Lower leg skin (tissue), 4 donors: ENCODE results near the gene SLC38A6. TPM values are rescaled to one million over a fixed set of nuclear protein-coding genes. Genes with fewer than 3 reads are reported as not detected.

Experiments used
- DNase-seq, 2 donors: peaks; one replicate each; pipeline ENCODE4 v3.0.0-alpha.2; 2019; ENCODE audit warnings: low spot score in 2 of 2
- H3K4me3 ChIP-seq: fragments of 200-600 bp; sonication (generic); 2 replicates; pipeline ENCODE4 v1.5.1; 2017; ENCODE audit warnings: mild to moderate bottlenecking, low read depth; ENCODE audit not compliant: poor library complexity, severe bottlenecking
- POLR2A ChIP-seq, 2 donors: fragments of 450-650 bp; IDR thresholded peaks; one replicate each; pipeline ENCODE4 v1.6.1; 2016 to 2017; ENCODE audit warnings: antibody characterized with exemption in 2 of 2, mild to moderate bottlenecking in 1 of 2, moderate library complexity in 1 of 2
- WGBS, 2 donors: methylation state at CpG; one replicate each; pipeline ENCODE4 v1.1.5; 2018; 5-methylcytosine and 5-hydroxymethylcytosine counted together
- intact Hi-C: fragments of 100-400 bp; cut with DNase I; formaldehyde crosslinking; loops from one replicate; pipeline ENCODE4 v1.15.0; 2023; ENCODE audit warnings: low total_unique reads
- total RNA-seq, 4 donors: library from RNA; depleted of rRNA; stranded (reverse); fragments of >200 nt; gene quantifications; one replicate each; pipeline ENCODE4 v1.1.0, GENCODE V29; 2016
- TF ChIP-seq, protein P1 (sequence below), 3 donors: fragments of 450-650 bp; IDR thresholded peaks; one replicate each; pipeline ENCODE4 v1.5.1; 2016; ENCODE audit warnings: antibody characterized with exemption in 3 of 3, mild to moderate bottlenecking in 3 of 3, moderate library complexity in 2 of 3

The SLC38A6 gene
- total RNA-seq, 4 donors from 2014 or later, result 2.7 to 18.1 (median 9.1) TPM

GRCh38 chr14:61074852-61075251 is 93.8 kb downstream of the SLC38A6 start:
- TF ChIP-seq POLR2A (IDR thresholded peaks at IDR 0.05), result no peak
- TF ChIP-seq, protein P1, sequence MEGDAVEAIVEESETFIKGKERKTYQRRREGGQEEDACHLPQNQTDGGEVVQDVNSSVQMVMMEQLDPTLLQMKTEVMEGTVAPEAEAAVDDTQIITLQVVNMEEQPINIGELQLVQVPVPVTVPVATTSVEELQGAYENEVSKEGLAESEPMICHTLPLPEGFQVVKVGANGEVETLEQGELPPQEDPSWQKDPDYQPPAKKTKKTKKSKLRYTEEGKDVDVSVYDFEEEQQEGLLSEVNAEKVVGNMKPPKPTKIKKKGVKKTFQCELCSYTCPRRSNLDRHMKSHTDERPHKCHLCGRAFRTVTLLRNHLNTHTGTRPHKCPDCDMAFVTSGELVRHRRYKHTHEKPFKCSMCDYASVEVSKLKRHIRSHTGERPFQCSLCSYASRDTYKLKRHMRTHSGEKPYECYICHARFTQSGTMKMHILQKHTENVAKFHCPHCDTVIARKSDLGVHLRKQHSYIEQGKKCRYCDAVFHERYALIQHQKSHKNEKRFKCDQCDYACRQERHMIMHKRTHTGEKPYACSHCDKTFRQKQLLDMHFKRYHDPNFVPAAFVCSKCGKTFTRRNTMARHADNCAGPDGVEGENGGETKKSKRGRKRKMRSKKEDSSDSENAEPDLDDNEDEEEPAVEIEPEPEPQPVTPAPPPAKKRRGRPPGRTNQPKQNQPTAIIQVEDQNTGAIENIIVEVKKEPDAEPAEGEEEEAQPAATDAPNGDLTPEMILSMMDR (IDR thresholded peaks at IDR 0.05), result no peak
- intact Hi-C loops, result no loop called here
- 92% methylated on average over 3 of the region's 3 CpGs for WGBS, 2 donors
- H3K4me3 ChIP-seq, result no peak overlapping the region
- no peak for DNase-seq

GRCh38 chr14:61076556-61076955 is 95.5 kb downstream of the SLC38A6 start:
- intact Hi-C loops, result no loop called here
- TF ChIP-seq POLR2A (IDR thresholded peaks at IDR 0.05), result no peak
- TF ChIP-seq, protein P1 (IDR thresholded peaks at IDR 0.05), result no peak
- WGBS, 2 donors, result 72 to 74% methylated on average over 2 of the region's 2 CpGs
- H3K4me3 ChIP-seq, result no peak overlapping the region
- DNase-seq, result no peak

GRCh38 chr14:61077437-61077836 is 96.4 kb downstream of the SLC38A6 start:
- intact Hi-C loops, result no loop called here
- no peak for TF ChIP-seq POLR2A (IDR thresholded peaks at IDR 0.05)
- TF ChIP-seq, protein P1 (IDR thresholded peaks at IDR 0.05), result no peak
- H3K4me3 ChIP-seq, result no peak overlapping the region
- DNase-seq, result no peak

DNA sequence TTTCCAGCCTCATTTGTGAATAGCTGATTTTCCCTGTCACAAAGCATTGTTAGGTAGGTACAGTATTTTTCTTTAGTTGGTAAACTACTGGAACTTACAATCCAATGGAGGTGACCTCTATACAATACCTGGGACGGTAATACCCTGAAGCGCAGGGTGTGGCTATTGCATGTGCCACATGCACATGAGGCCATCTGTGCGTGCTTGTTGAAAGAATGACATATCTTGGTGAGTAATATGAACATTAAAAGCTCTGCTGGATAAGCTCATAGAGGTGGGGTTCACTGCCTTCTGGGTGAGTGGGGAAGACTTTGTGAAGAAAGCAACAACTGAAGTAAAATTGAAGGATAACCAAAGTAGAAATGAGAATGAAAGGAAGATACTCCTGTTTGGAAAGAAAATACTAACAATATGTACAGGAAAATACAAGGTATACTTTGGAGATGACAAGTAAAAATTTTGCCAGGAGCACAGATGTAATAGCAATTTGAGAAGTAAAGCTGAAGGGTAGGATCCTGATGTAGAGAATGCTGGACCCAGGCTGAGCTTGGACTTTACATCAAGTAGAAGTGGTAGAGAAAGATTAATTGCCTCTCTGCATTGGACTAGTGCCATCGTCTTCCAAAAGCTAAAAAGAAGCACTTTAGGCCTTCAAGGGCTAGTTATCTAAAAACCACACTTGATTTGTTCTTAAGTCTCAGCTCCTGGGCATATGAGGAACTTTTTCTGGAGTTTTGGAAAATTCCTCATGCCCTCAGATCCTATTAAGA is 97.1 kb downstream of the SLC38A6 start:
- DNase-seq, result no peak
- intact Hi-C loops, result no loop called here
- 68 to 70% methylated on average over 4 of the region's 4 CpGs for WGBS, 2 donors
- H3K4me3 ChIP-seq, result no peak overlapping the region
- TF ChIP-seq POLR2A (IDR thresholded peaks at IDR 0.05), result no peak
- TF ChIP-seq, protein P1 (IDR thresholded peaks at IDR 0.05), result no peak

GRCh38 chr14:61080591-61081010 is 99.6 kb downstream of the SLC38A6 start:
- H3K4me3 ChIP-seq, result no peak overlapping the region
- intact Hi-C loops, result no loop called here
- 64 to 69% methylated on average over 11 of the region's 11 CpGs for WGBS, 2 donors
- no peak for DNase-seq
- TF ChIP-seq POLR2A (IDR thresholded peaks at IDR 0.05), result no peak
- TF ChIP-seq, protein P1 (IDR thresholded peaks at IDR 0.05), result no peak

- intact Hi-C loops, result no loop called here
Measured at GRCh38 chr14:61088081-61088480, 107.0 kb downstream of the SLC38A6 start.

More at GRCh38 chr14:61088081-61088480, 107.0 kb downstream of the SLC38A6 start:
- 71 to 82% methylated on average over 1 of the region's 1 CpG for WGBS, 2 donors
- H3K4me3 ChIP-seq, result no peak overlapping the region
- no peak for DNase-seq
- no peak for TF ChIP-seq POLR2A (IDR thresholded peaks at IDR 0.05)
- TF ChIP-seq, protein P1 (IDR thresholded peaks at IDR 0.05), result no peak
